MM.1S (cell line): ENCODE data around the gene BRINP2.

Experiments used
- DNase-seq: peaks from one replicate; pipeline ENCODE4 v3.0.0-alpha.2; 2015
- H2AFZ ChIP-seq: fragments of 300-600 bp; sonication (generic); 2 replicates; pipeline ENCODE4 v1.6.0; 2016; ENCODE audit warnings: antibody characterized with exemption, low read length
- H3F3A ChIP-seq: fragments of 300-600 bp; sonication (generic); 2 replicates; pipeline ENCODE4 v1.6.1; 2016; ENCODE audit warnings: mild to moderate bottlenecking, antibody characterized with exemption, low read length, moderate library complexity, mixed read lengths; ENCODE audit not compliant: insufficient read depth
- H3K27ac ChIP-seq: fragments of 300-600 bp; sonication (generic); 2 replicates; pipeline ENCODE4 v1.5.1; 2016; ENCODE audit warnings: mild to moderate bottlenecking, low read length
- H3K27me3 ChIP-seq: fragments of 300-600 bp; sonication (generic); replicated peaks from 2 replicates; pipeline ENCODE4 v1.6.0; 2016; ENCODE audit warnings: low read length; ENCODE audit not compliant: insufficient read depth
- H3K36me3 ChIP-seq: fragments of 300-600 bp; sonication (generic); replicated peaks from 2 replicates; pipeline ENCODE4 v1.6.1; 2016; ENCODE audit warnings: mild to moderate bottlenecking, low read length, mixed read lengths; ENCODE audit not compliant: insufficient read depth
- H3K4me1 ChIP-seq: fragments of 300-600 bp; sonication (generic); 2 replicates; pipeline ENCODE4 v1.6.1; 2016; ENCODE audit warnings: low read length, mixed read lengths
- H3K4me2 ChIP-seq: fragments of 300-600 bp; sonication (generic); 2 replicates; pipeline ENCODE4 v1.6.0; 2016; ENCODE audit warnings: low read depth, low read length
- H3K4me3 ChIP-seq: fragments of 300-600 bp; sonication (generic); 2 replicates; pipeline ENCODE4 v1.5.1; 2016; ENCODE audit warnings: low read length, mixed read lengths
- H3K79me2 ChIP-seq: fragments of 300-600 bp; sonication (generic); 2 replicates; pipeline ENCODE4 v1.6.1; 2016; ENCODE audit warnings: mixed run types, low read length, mixed read lengths
- H3K9ac ChIP-seq: fragments of 300-600 bp; sonication (generic); 2 replicates; pipeline ENCODE4 v1.6.1; 2016; ENCODE audit warnings: low read length, mixed read lengths
- H3K9me2 ChIP-seq: fragments of 300-600 bp; sonication (generic); replicated peaks from 2 replicates; pipeline ENCODE4 v1.6.1; 2016; ENCODE audit warnings: mild to moderate bottlenecking, low read length, mixed read lengths; ENCODE audit not compliant: insufficient read depth
- H3K9me3 ChIP-seq: fragments of 300-600 bp; sonication (generic); replicated peaks from 2 replicates; pipeline ENCODE4 v1.6.1; 2016; ENCODE audit warnings: mild to moderate bottlenecking, low read length, mixed read lengths; ENCODE audit not compliant: insufficient read depth
- H4K20me1 ChIP-seq: fragments of 300-600 bp; sonication (generic); 2 replicates; pipeline ENCODE4 v1.6.1; 2016; ENCODE audit warnings: mild to moderate bottlenecking, low read length, moderate library complexity, mixed read lengths; ENCODE audit not compliant: insufficient read depth
- CTCF ChIP-seq: fragments of 300-600 bp; sonication (generic); IDR thresholded peaks from 2 replicates; pipeline ENCODE4 v1.5.1; 2016; ENCODE audit warnings: antibody characterized with exemption, low read length, mixed read lengths
- EZH2 ChIP-seq: fragments of 300-600 bp; sonication (generic); optimal IDR thresholded peaks from 2 replicates; pipeline ENCODE3; 2017; ENCODE audit warnings: low read depth, mild to moderate bottlenecking, antibody characterized with exemption, low read length, mixed read lengths
- EZH2phosphoT487 ChIP-seq: fragments of 300-600 bp; sonication (generic); IDR thresholded peaks from 2 replicates; pipeline ENCODE4 v1.6.1; 2018; ENCODE audit warnings: antibody characterized with exemption, low read length

BRINP2 gene

GRCh38 chr1:177210071-177210470, 39.3 kb downstream of the BRINP2 start:
- H3K36me3 ChIP-seq, result no peaks in the 10 kb centered on the region
- H3K4me3 ChIP-seq, result no peak overlapping the region
- no peaks in the 10 kb centered on the region for H3K27me3 ChIP-seq
- H3K9me2 ChIP-seq, result no peaks in the 10 kb centered on the region
- no peak overlapping the region for H3K9ac ChIP-seq
- H3K9me3 ChIP-seq, result no peaks in the 10 kb centered on the region
- no peak for DNase-seq
- no peaks in the 10 kb centered on the region for H4K20me1 ChIP-seq
- no peaks in the 10 kb centered on the region for H3K4me1 ChIP-seq
- H2AFZ ChIP-seq, result no peak overlapping the region
- no peak for TF ChIP-seq EZH2phosphoT487
- no peak for TF ChIP-seq CTCF
- TF ChIP-seq EZH2, result no peak
- H3F3A ChIP-seq, result no peaks in the 10 kb centered on the region
- no peaks in the 10 kb centered on the region for H3K79me2 ChIP-seq
- no peak overlapping the region for H3K4me2 ChIP-seq
- H3K27ac ChIP-seq, result no peak overlapping the region

- no peaks in the 10 kb centered on the region for H3K4me1 ChIP-seq
- no peak for DNase-seq
Observed at GRCh38 chr1:177211231-177211630, 40.5 kb downstream of the BRINP2 start.

GRCh38 chr1:177216587-177217202, 45.9 kb downstream of the BRINP2 start:
- no peak for TF ChIP-seq EZH2phosphoT487
- DNase-seq, result no peak
- Histone ChIP-seq H3K4me1 (no peaks in the 10 kb centered on the region), H3K27ac (no peak overlapping the region), H3K36me3 (no peaks in the 10 kb centered on the region), H3K79me2 (no peaks in the 10 kb centered on the region), H4K20me1 (no peaks in the 10 kb centered on the region), H3K9ac (no peak overlapping the region), H3K27me3 (no peaks in the 10 kb centered on the region), H3K4me2 (no peak overlapping the region), H3K9me2 (no peaks in the 10 kb centered on the region), H2AFZ (no peak overlapping the region), H3K4me3 (no peak overlapping the region), H3F3A (no peaks in the 10 kb centered on the region), H3K9me3 (no peaks in the 10 kb centered on the region)

More at GRCh38 chr1:177211231-177211630, 40.5 kb downstream of the BRINP2 start:
- Histone ChIP-seq H3K4me2 (no peak overlapping the region), H3K4me3 (no peak overlapping the region), H3K27me3 (no peaks in the 10 kb centered on the region), H4K20me1 (no peaks in the 10 kb centered on the region), H3F3A (no peaks in the 10 kb centered on the region), H3K36me3 (no peaks in the 10 kb centered on the region), H3K27ac (no peak overlapping the region), H3K9me2 (no peaks in the 10 kb centered on the region), H3K9ac (no peak overlapping the region), H3K9me3 (no peaks in the 10 kb centered on the region), H3K79me2 (no peaks in the 10 kb centered on the region), H2AFZ (no peak overlapping the region)
- TF ChIP-seq EZH2phosphoT487 (no peak), CTCF (no peak), EZH2 (no peak)

- H3K36me3 ChIP-seq, result no peaks in the 10 kb centered on the region
- no peak overlapping the region for H2AFZ ChIP-seq
- no peak overlapping the region for H3K9ac ChIP-seq
- no peak overlapping the region for H3K4me2 ChIP-seq
- H3K9me2 ChIP-seq, result no peaks in the 10 kb centered on the region
- no peaks in the 10 kb centered on the region for H3K4me1 ChIP-seq
- no peaks in the 10 kb centered on the region for H3K79me2 ChIP-seq
- TF ChIP-seq EZH2, result no peak
- no peak for TF ChIP-seq EZH2phosphoT487
- TF ChIP-seq CTCF, result no peak
- no peaks in the 10 kb centered on the region for H4K20me1 ChIP-seq
- no peaks in the 10 kb centered on the region for H3K9me3 ChIP-seq
- no peak for DNase-seq
- no peaks in the 10 kb centered on the region for H3F3A ChIP-seq
- H3K27ac ChIP-seq, result no peak overlapping the region
- no peak overlapping the region for H3K4me3 ChIP-seq
- no peaks in the 10 kb centered on the region for H3K27me3 ChIP-seq
Observed at GRCh38 chr1:177219554-177220458, 49.0 kb downstream of the BRINP2 start.
